B cell (primary cell): ENCODE measurements around the gene PDLIM4. TPM values are rescaled to one million over a fixed set of nuclear protein-coding genes. Genes with fewer than 3 reads are reported as not detected.

Experiments used
- ATAC-seq: fragments of 200-7000 bp; cut with Tn5 transposase; one replicate; pipeline ENCODE4 v1.10.0; 2021; ENCODE audit warnings: low read depth, mild to moderate bottlenecking, moderate number of reproducible peaks, moderate library complexity
- CTCF ChIA-PET: fragments of 350-600 bp; sonication (Branson Sonifier 250); formaldehyde crosslinking; loops from one replicate; lab custom pipeline; 2021; ENCODE audit warnings: antibody characterized with exemption, inconsistent platforms; lab: Charles Lee
- POLR2A ChIA-PET: fragments of 350-600 bp; sonication (Branson Sonifier 250); formaldehyde crosslinking; loops from one replicate; lab custom pipeline; 2021; ENCODE audit warnings: antibody characterized with exemption; lab: Charles Lee
- DNase-seq: peaks from one replicate; pipeline ENCODE4 v3.0.0; 2013
- H2AFZ ChIP-seq: 2 replicates; pipeline ENCODE4 v1.6.1; 2012; ENCODE audit warnings: mild to moderate bottlenecking, low read depth, low read length; ENCODE audit not compliant: insufficient read depth, poor library complexity, severe bottlenecking
- H3K27ac ChIP-seq, 2 donors: 1 replicate in 1 of 2; 2 replicates in 1 of 2; pipeline ENCODE4 v1.5.1; 2012 to 2013; ENCODE audit warnings: low read length in 2 of 2, mild to moderate bottlenecking in 2 of 2, moderate library complexity in 1 of 2
- H3K27me3 ChIP-seq, 4 experiments: fragments of 200-600 bp in 1 of 4; sonication (generic) in 1 of 4; replicated peaks in 1 of 4; 1 replicate in 2 of 4; 2 replicates in 2 of 4; pipeline versions ENCODE4 v1.6.1 to v1.7.0; 2013 to 2016; ENCODE audit warnings: low read length in 3 of 4, mild to moderate bottlenecking in 2 of 4, mixed read lengths in 1 of 4, moderate library complexity in 1 of 4; ENCODE audit not compliant: insufficient read depth in 4 of 4, control insufficient read depth in 3 of 4; ENCODE audit errors: control extremely low read depth in 1 of 4
- H3K36me3 ChIP-seq, 2 experiments: replicated peaks in 1 of 2; 1 replicate in 1 of 2; 2 replicates in 1 of 2; pipeline versions ENCODE4 v1.6.1 to v1.7.1; 2013; ENCODE audit warnings: low read length in 1 of 2; ENCODE audit not compliant: insufficient read depth in 2 of 2, control insufficient read depth in 1 of 2; ENCODE audit errors: control extremely low read depth in 1 of 2, extremely low read depth in 1 of 2
- H3K4me1 ChIP-seq, 2 donors: fragments of 200-600 bp in 1 of 2; sonication (generic) in 1 of 2; 1 replicate in 1 of 2; 2 replicates in 1 of 2; pipeline versions ENCODE4 v1.5.1 to v1.6.1; 2013 to 2017; ENCODE audit warnings: low read length in 2 of 2; ENCODE audit not compliant: control insufficient read depth in 2 of 2, insufficient read depth in 2 of 2
- H3K4me2 ChIP-seq: replicated peaks from 2 replicates; pipeline ENCODE3; 2012; ENCODE audit warnings: mild to moderate bottlenecking, low read depth, low read length; ENCODE audit not compliant: poor library complexity, severe bottlenecking
- H3K4me3 ChIP-seq, 5 experiments: fragments of 200-600 bp in 1 of 5; sonication (generic) in 1 of 5; 1 replicate in 3 of 5; 2 replicates in 2 of 5; pipeline versions ENCODE4 v1.5.1 to v1.7.0; 2011 to 2016; ENCODE audit warnings: low read length in 4 of 5, mild to moderate bottlenecking in 4 of 5, low read depth in 2 of 5, control low read depth in 1 of 5, moderate library complexity in 1 of 5; ENCODE audit not compliant: insufficient read depth in 1 of 5; ENCODE audit errors: control extremely low read depth in 1 of 5, extremely low read depth in 1 of 5
- H3K79me2 ChIP-seq: fragments of 200-600 bp; sonication (generic); one replicate; pipeline ENCODE4 v1.6.0; 2016; ENCODE audit warnings: low read length; ENCODE audit not compliant: control insufficient read depth, insufficient read depth
- H3K9ac ChIP-seq: fragments of 200-600 bp; sonication (generic); 2 replicates; pipeline ENCODE4 v1.6.1; 2017; ENCODE audit warnings: mild to moderate bottlenecking, low read length, moderate library complexity
- H3K9me3 ChIP-seq, 3 donors: one replicate each; pipeline versions ENCODE4 v1.6.1 to v1.7.1; 2013; ENCODE audit warnings: low read length in 2 of 3; ENCODE audit not compliant: control insufficient read depth in 2 of 3, insufficient read depth in 1 of 3; ENCODE audit errors: control extremely low read depth in 1 of 3
- H4K20me1 ChIP-seq: 2 replicates; pipeline ENCODE4 v1.6.0; 2012; ENCODE audit warnings: mild to moderate bottlenecking, low read length; ENCODE audit not compliant: insufficient read depth, control insufficient read depth, poor library complexity, severe bottlenecking
- H3K27ac Mint-ChIP-seq: one replicate; pipeline ENCODE4 v1.8.0; 2021; ENCODE audit warnings: mixed read lengths
- H3K27me3 Mint-ChIP-seq: one replicate; pipeline ENCODE4 v1.8.0; 2021; ENCODE audit warnings: mixed read lengths
- H3K4me1 Mint-ChIP-seq: one replicate; pipeline ENCODE4 v1.8.0; 2021; ENCODE audit warnings: mixed read lengths
- H3K4me3 Mint-ChIP-seq: one replicate; pipeline ENCODE4 v1.8.0; 2021; ENCODE audit warnings: mixed read lengths
- H3K9me3 Mint-ChIP-seq: one replicate; pipeline ENCODE4 v1.8.0; 2022; ENCODE audit warnings: mixed read lengths; ENCODE audit not compliant: insufficient read depth
- CTCF ChIP-seq: fragments of 200-600 bp; IDR thresholded peaks from one replicate; pipeline ENCODE4 v1.8.0; 2022; ENCODE audit warnings: antibody characterized with exemption, mild to moderate bottlenecking
- EZH2 ChIP-seq: IDR thresholded peaks from 2 replicates; pipeline ENCODE4 v1.6.1; 2012; ENCODE audit warnings: borderline replicate concordance, low read depth, mild to moderate bottlenecking, moderate library complexity, low read length; ENCODE audit not compliant: insufficient read depth, poor library complexity, severe bottlenecking
- WGBS: methylation state at CpG from one replicate; pipeline ENCODE4 v1.1.5; 2013; ENCODE audit warnings: missing lambda C conversion rate; ENCODE audit not compliant: insufficient coverage; 5-methylcytosine and 5-hydroxymethylcytosine counted together
- intact Hi-C: fragments of 100-400 bp; cut with micrococcal nuclease; formaldehyde crosslinking; loops from one replicate; pipeline ENCODE4 v1.10.0; 2022
- polyA plus RNA-seq: library from polyadenylated mRNA; depleted of rRNA; stranded (reverse); fragments of >200 nt; gene quantifications from 2 replicates; pipeline ENCODE4 v1.2.3, GENCODE V29; 2012
- total RNA-seq, 2 donors: library from RNA; stranded (reverse); fragments of 120-200 nt in 1 of 2; gene quantifications; 1 replicate in 1 of 2; 2 replicates in 1 of 2; pipeline versions ENCODE4 v1.2.3 to v1.2.4, GENCODE V29; 2013 to 2022

PDLIM4 gene
- total and polyA plus RNA-seq, 2 donors (not counting 1 experiment from before 2014, with no cell fraction given) = not detected

GRCh38 chr5:132267166-132267739, 9.8 kb downstream of the PDLIM4 start:
- Mint-ChIP-seq H3K4me1 (peaks cover 5% of the 10 kb centered on the region), H3K4me3 (no peak overlapping the region), H3K9me3 (no peaks in the 10 kb centered on the region), H3K27me3 (peaks cover 2% of the 10 kb centered on the region), H3K27ac (no peak overlapping the region)
- no peaks in the 10 kb centered on the region for H4K20me1 ChIP-seq
- no peak overlapping the region for H3K27ac ChIP-seq
- ChIA-PET CTCF (interaction anchor here (0.6 kb wide), 1 partner anchor 61 kb away, joined by 3 read pairs; no protein-coding TSS in a partner anchor), POLR2A (no interaction called here)
- TF ChIP-seq EZH2 = no peak
- TF ChIP-seq CTCF = no peak
- H3K4me2 ChIP-seq = no peak overlapping the region
- no peaks in the 10 kb centered on the region for H3K36me3 ChIP-seq
- DNase-seq (no peak), ATAC-seq (no peak)
- H3K4me3 ChIP-seq = no peak overlapping the region
- H3K27me3 ChIP-seq = peaks cover 0 to 13% (median under 1%) of the 10 kb centered on the region in 4 experiments
- H3K79me2 ChIP-seq = no peaks in the 10 kb centered on the region
- intact Hi-C loops = no loop called here
- H3K9ac ChIP-seq = no peak overlapping the region
- peaks cover 0 to 8% (median 0%) of the 10 kb centered on the region in 3 donors for H3K9me3 ChIP-seq
- H3K4me1 ChIP-seq = peaks cover 5 to 8% of the 10 kb centered on the region in 2 donors
- H2AFZ ChIP-seq = no peak overlapping the region

- peaks cover 12% of the 10 kb centered on the region for H3K4me1 Mint-ChIP-seq
- WGBS = 69% methylated on average over 4 of the region's 6 CpGs
- Histone ChIP-seq H3K9ac (no peak overlapping the region), H3K27ac (no peak overlapping the region), H3K4me3 (no peak overlapping the region), H2AFZ (no peak overlapping the region), H3K4me2 (no peak overlapping the region), H3K4me1 (peaks cover 10 to 12% of the 10 kb centered on the region in 2 donors), H4K20me1 (no peaks in the 10 kb centered on the region), H3K36me3 (no peaks in the 10 kb centered on the region), H3K79me2 (no peaks in the 10 kb centered on the region), H3K27me3 (peaks cover 0 to 19% (median under 1%) of the 10 kb centered on the region in 4 experiments), H3K9me3 (peaks cover 0 to 8% (median 0%) of the 10 kb centered on the region in 3 donors)
- peaks cover 9% of the 10 kb centered on the region for H3K27me3 Mint-ChIP-seq
- POLR2A ChIA-PET = no interaction called here
- DNase-seq (no peak), ATAC-seq (no peak)
- no peaks in the 10 kb centered on the region for H3K9me3 Mint-ChIP-seq
- H3K4me3 Mint-ChIP-seq = no peak overlapping the region
- intact Hi-C loops = no loop called here
- no peak overlapping the region for H3K27ac Mint-ChIP-seq
- CTCF ChIA-PET = no interaction called here
- TF ChIP-seq EZH2 (no peak), CTCF (no peak)
Observed at GRCh38 chr5:132267931-132268768, 10.7 kb downstream of the PDLIM4 start.
